HepG2 (cell line): ENCODE measurements around the gene MEF2D. TPM values are rescaled to one million over a fixed set of nuclear protein-coding genes. Genes with fewer than 3 reads are reported as not detected.

Source experiments
- ESRRA ChIP-seq: sonication (generic); formaldehyde crosslinking; IDR thresholded peaks from 2 replicates; pipeline ENCODE4 v1.5.1; 2020; ENCODE audit warnings: mild to moderate bottlenecking, low read depth, missing genetic modification reagents
- GLI4 ChIP-seq: sonication (generic); formaldehyde crosslinking; IDR thresholded peaks from 2 replicates; pipeline ENCODE4 v1.5.1; 2020; ENCODE audit warnings: missing genetic modification reagents, mild to moderate bottlenecking, moderate library complexity, borderline replicate concordance
- MED1 ChIP-seq: sonication (generic); formaldehyde crosslinking; IDR thresholded peaks from 2 replicates; pipeline ENCODE4 v1.4.0; 2020; ENCODE audit warnings: missing genetic modification reagents
- NR2F2 ChIP-seq: IDR thresholded peaks from 2 replicates; pipeline ENCODE4 v1.6.1; 2012; ENCODE audit warnings: low read depth, inconsistent platforms, borderline replicate concordance
- RXRB ChIP-seq: IDR thresholded peaks from 2 replicates; pipeline ENCODE4 v1.6.1; 2016; ENCODE audit warnings: borderline replicate concordance, missing genetic modification reagents, missing compliant biosample characterization
- SMAD3 ChIP-seq: sonication (generic); formaldehyde crosslinking; IDR thresholded peaks from 2 replicates; pipeline ENCODE4 v1.4.0; 2020; ENCODE audit warnings: missing genetic modification reagents
- TBP ChIP-seq: sonication (generic); formaldehyde crosslinking; IDR thresholded peaks from 2 replicates; pipeline ENCODE4 v1.5.0; 2020; ENCODE audit warnings: missing genetic modification reagents
- ZBED4 ChIP-seq: sonication (generic); formaldehyde crosslinking; IDR thresholded peaks from 2 replicates; pipeline ENCODE4 v1.4.0; 2020; ENCODE audit warnings: missing genetic modification reagents, borderline replicate concordance
- ZBTB20 ChIP-seq: sonication (generic); formaldehyde crosslinking; IDR thresholded peaks from 2 replicates; pipeline ENCODE4 v1.8.1; 2023; ENCODE audit warnings: missing genetic modification reagents, low read depth, mild to moderate bottlenecking, borderline replicate concordance
- ZNF143 ChIP-seq: sonication (generic); formaldehyde crosslinking; IDR thresholded peaks from 2 replicates; pipeline ENCODE4 v1.4.0; 2020; ENCODE audit warnings: missing genetic modification reagents
- ZNF280D ChIP-seq: sonication (generic); formaldehyde crosslinking; IDR thresholded peaks from 2 replicates; pipeline ENCODE4 v1.5.1; 2020; ENCODE audit warnings: mild to moderate bottlenecking, missing genetic modification reagents
- ZNF660 ChIP-seq: sonication (generic); formaldehyde crosslinking; IDR thresholded peaks from 2 replicates; pipeline ENCODE4 v1.5.1; 2020; ENCODE audit warnings: mild to moderate bottlenecking, low read depth, missing genetic modification reagents, borderline replicate concordance
- polyA plus RNA-seq, 8 experiments: library from polyadenylated mRNA; depleted of rRNA in 3 of 8; stranded (reverse) in 7 of 8; unstranded in 1 of 8; fragments of >200 nt; fragmentation: Illumina TruSeq in 4 of 8; extraction: Trizol in 4 of 8; gene quantifications; 2 replicates each; pipeline versions ENCODE4 v1.2.1 to v1.2.3, GENCODE V29; 2011 to 2016; ENCODE audit warnings: low read depth in 4 of 8, missing spikeins in 1 of 8, mixed read lengths in 1 of 8; ENCODE audit not compliant: insufficient read depth in 1 of 8
- total RNA-seq, 5 experiments: library from RNA; depleted of rRNA; stranded (reverse); fragments of >200 nt; fragmentation: Illumina TruSeq; extraction: Trizol; gene quantifications; 2 replicates each; pipeline ENCODE4 v1.2.3, GENCODE V29; 2016; ENCODE audit warnings: low read depth in 1 of 5
- TF ChIP-seq, protein P1 (sequence below): sonication (generic); formaldehyde crosslinking; IDR thresholded peaks from 2 replicates; pipeline ENCODE4 v1.8.0; 2022; ENCODE audit warnings: mild to moderate bottlenecking, missing genetic modification reagents, moderate library complexity
- TF ChIP-seq, protein P2 (sequence below): sonication (generic); formaldehyde crosslinking; IDR thresholded peaks from 2 replicates; pipeline ENCODE4 v1.8.0; 2022; ENCODE audit warnings: mild to moderate bottlenecking, missing genetic modification reagents
- TF ChIP-seq, protein P3 (sequence below): sonication (generic); formaldehyde crosslinking; IDR thresholded peaks from 2 replicates; pipeline ENCODE4 v1.5.0; 2020; ENCODE audit warnings: mild to moderate bottlenecking, missing genetic modification reagents, borderline replicate concordance

MEF2D gene
- total and polyA plus RNA-seq, 2 of the 13 experiments (the other 11 are each of a cell fraction or from before 2014, with no cell fraction given) = 1.6 to 3.9 TPM

DNA sequence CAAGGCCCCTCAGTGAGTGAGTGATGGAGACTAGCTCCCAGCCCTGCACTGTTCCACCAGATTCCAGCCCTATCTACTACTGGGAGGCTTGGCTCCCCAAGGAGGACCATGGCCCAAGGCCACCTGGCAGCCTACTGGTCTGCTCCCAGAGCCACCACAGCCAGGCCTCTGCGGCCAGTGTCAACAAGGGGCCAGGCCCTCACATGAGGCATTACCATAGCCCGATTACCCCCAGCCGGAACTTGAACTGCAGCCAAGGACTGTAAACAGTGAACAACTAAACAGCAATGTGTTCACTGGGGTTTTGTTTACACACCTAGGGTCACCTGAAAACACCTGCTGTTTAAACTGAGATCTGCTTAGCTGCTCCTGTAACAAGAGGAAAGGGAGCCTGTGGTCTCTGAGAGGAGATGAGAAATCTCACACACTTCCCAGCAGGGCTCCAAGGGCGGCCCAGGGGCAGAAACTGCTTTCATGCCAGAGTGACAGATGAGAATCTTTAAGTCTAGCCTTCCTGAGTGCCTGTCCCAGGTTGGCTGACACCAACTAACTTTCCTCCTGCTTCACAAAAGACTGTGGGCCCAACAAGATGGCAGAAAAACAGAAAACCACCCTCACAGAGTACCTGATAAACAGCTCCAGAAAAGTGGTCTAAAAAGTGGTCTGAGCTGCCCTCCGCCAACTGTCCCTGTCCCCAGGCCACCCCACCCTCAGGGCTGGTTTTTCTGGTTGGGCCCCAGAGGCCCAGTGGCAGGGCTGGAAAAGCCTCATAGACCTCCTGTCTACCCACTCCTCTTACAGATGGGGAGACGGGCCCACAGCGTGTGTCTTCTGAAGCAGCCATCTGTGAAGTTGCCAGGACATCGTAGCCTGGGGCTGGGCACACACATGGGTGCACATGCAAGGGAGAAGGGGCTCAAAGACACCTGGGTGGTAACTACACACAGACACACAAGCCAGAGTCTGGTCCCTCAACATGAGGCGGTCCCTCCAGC lies 28.8 kb downstream of the MEF2D start (continued):
- TF ChIP-seq, protein P1, sequence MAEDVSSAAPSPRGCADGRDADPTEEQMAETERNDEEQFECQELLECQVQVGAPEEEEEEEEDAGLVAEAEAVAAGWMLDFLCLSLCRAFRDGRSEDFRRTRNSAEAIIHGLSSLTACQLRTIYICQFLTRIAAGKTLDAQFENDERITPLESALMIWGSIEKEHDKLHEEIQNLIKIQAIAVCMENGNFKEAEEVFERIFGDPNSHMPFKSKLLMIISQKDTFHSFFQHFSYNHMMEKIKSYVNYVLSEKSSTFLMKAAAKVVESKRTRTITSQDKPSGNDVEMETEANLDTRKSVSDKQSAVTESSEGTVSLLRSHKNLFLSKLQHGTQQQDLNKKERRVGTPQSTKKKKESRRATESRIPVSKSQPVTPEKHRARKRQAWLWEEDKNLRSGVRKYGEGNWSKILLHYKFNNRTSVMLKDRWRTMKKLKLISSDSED (CRISPR knock-in tag) = no peak
- no peak for TF ChIP-seq ZNF660 (CRISPR knock-in tag)
- peak; percentile 92; the same call in 1 of the 2 replicates for TF ChIP-seq ZBED4 (CRISPR knock-in tag)
- TF ChIP-seq ESRRA (CRISPR knock-in tag) = peak; percentile 94; the same call in 1 of the 2 replicates
- peak; percentile 96 for TF ChIP-seq ZBTB20 (CRISPR knock-in tag)
- peak; percentile 54; the same call in 1 of the 2 replicates for TF ChIP-seq ZNF143 (CRISPR knock-in tag)
- no peak for TF ChIP-seq GLI4 (CRISPR knock-in tag)
- peak; percentile 84 for TF ChIP-seq NR2F2
- TF ChIP-seq, protein P2, sequence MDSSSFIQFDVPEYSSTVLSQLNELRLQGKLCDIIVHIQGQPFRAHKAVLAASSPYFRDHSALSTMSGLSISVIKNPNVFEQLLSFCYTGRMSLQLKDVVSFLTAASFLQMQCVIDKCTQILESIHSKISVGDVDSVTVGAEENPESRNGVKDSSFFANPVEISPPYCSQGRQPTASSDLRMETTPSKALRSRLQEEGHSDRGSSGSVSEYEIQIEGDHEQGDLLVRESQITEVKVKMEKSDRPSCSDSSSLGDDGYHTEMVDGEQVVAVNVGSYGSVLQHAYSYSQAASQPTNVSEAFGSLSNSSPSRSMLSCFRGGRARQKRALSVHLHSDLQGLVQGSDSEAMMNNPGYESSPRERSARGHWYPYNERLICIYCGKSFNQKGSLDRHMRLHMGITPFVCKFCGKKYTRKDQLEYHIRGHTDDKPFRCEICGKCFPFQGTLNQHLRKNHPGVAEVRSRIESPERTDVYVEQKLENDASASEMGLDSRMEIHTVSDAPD (CRISPR knock-in tag) = peak; percentile 100
- TF ChIP-seq ZNF280D (CRISPR knock-in tag) = peak; percentile 98
- TF ChIP-seq, protein P3, sequence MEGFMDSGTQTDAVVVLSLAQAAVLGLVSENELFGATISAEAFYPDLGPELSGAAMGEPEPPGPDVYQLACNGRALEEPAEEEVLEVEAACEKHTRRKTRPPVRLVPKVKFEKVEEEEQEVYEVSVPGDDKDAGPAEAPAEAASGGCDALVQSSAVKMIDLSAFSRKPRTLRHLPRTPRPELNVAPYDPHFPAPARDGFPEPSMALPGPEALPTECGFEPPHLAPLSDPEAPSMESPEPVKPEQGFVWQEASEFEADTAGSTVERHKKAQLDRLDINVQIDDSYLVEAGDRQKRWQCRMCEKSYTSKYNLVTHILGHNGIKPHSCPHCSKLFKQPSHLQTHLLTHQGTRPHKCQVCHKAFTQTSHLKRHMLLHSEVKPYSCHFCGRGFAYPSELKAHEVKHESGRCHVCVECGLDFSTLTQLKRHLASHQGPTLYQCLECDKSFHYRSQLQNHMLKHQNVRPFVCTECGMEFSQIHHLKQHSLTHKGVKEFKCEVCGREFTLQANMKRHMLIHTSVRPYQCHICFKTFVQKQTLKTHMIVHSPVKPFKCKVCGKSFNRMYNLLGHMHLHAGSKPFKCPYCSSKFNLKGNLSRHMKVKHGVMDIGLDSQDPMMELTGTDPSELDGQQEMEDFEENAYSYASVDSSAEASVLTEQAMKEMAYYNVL (CRISPR knock-in tag) = peak; percentile 92
- peak; percentile 99 for TF ChIP-seq MED1 (CRISPR knock-in tag)
- TF ChIP-seq TBP = no peak
- TF ChIP-seq RXRB (CRISPR knock-in tag) = peak; percentile 98
- TF ChIP-seq SMAD3 = peak; percentile 98
